ENCODE data around the gene GPER1.

GRCh38 chr7:1054438-1054837, 33.5 kb upstream of the GPER1 start:
- TF ChIP-seq GATA2 (IDR thresholded peaks at IDR 0.05; ENCODE audit: low read depth, low read length) (no peak), GATA3 (IDR thresholded peaks at IDR 0.05; ENCODE audit: low read depth, low read length) (no peak)

Measured in SH-SY5Y (cell line).